Measurements from ENCODE around the gene PRR5.
"Not testable (repeated sequence)": the region's sequence is repeated elsewhere in the genome, so short reads cannot be mapped to it uniquely, and the experiment has no call there.

The PRR5 gene

DNA sequence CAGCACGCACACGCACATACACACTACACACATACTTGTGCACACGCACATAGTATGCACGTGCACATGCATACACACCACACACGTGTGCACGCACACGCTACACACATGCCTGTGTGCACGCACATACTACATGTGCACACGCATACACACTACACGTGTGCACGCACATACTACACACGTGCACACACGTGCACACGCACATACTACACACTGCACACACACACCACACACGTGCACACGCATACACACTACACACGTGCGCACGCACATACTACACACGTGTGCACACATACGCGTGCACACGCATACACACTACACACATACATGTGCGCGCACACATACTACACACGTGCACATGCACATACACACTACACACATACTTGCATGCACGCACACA is 30.7 kb downstream of the PRR5 start:
- Histone ChIP-seq H3K27ac (ENCODE audit: low read depth, low read length) (no peak overlapping the region), H3K4me1 (ENCODE audit: insufficient read depth, low read length) (peaks cover 15% of the 10 kb centered on the region), H3K36me3 (ENCODE audit: insufficient read depth, low read length) (no peaks in the 10 kb centered on the region), H3K9ac (ENCODE audit: low read length) (no peak overlapping the region), H3K9me3 (ENCODE audit: low read length) (no peaks in the 10 kb centered on the region), H3K27me3 (ENCODE audit: control insufficient read depth in 1 of 2, insufficient read depth in 2 of 2, low read length in 2 of 2) (peaks cover 0 to 10% of the 10 kb centered on the region in 2 donors), H3K4me3 (ENCODE audit: low read depth in 1 of 2, low read length in 2 of 2) (no peak overlapping the region)

- H3K27ac ChIP-seq (ENCODE audit: low read depth, low read length): no peak overlapping the region
- H3K4me3 ChIP-seq (ENCODE audit: low read depth in 1 of 2, low read length in 2 of 2): no peak overlapping the region
- peaks cover 0 to 9% of the 10 kb centered on the region in 2 donors for H3K27me3 ChIP-seq (ENCODE audit: control insufficient read depth in 1 of 2, insufficient read depth in 2 of 2, low read length in 2 of 2)
- H3K9me3 ChIP-seq (ENCODE audit: low read length): no peaks in the 10 kb centered on the region
- H3K36me3 ChIP-seq (ENCODE audit: insufficient read depth, low read length): no peaks in the 10 kb centered on the region
- no peak overlapping the region for H3K9ac ChIP-seq (ENCODE audit: low read length)
- peaks cover 14% of the 10 kb centered on the region for H3K4me1 ChIP-seq (ENCODE audit: insufficient read depth, low read length)
These were observed 31.6 kb downstream of the PRR5 start for GRCh38 chr22:44733426-44734106.

DNA sequence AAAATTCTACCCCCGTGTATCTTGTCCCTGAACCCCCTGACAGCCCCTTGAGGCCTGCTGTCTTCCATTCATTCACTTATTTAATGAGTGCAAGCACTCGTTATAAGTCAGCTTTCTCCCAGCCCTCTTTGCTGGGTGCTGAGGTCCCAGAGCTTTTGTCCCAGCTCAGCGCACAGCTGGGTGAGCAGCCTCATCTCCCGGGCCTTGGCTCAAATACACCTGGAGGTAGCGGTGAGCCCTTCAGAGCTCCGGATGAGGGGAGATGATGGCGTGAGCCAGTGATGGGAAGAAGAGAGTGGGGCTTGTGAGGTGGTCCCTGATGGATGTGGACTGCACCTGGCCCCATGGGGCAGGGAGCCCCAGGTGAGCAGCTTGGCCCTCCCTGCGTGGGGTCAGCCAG is 32.3 kb downstream of the PRR5 start:
- H3K36me3 ChIP-seq (ENCODE audit: insufficient read depth, low read length): no peaks in the 10 kb centered on the region
- peaks cover 8% of the 10 kb centered on the region for H3K4me1 ChIP-seq (ENCODE audit: insufficient read depth, low read length)
- H3K27ac ChIP-seq (ENCODE audit: low read depth, low read length): no peak overlapping the region
- no peaks in the 10 kb centered on the region for H3K9me3 ChIP-seq (ENCODE audit: low read length)
- H3K4me3 ChIP-seq (ENCODE audit: low read depth in 1 of 2, low read length in 2 of 2): no peak overlapping the region
- H3K9ac ChIP-seq (ENCODE audit: low read length): no peak overlapping the region
- peaks cover 0 to 9% of the 10 kb centered on the region in 2 donors for H3K27me3 ChIP-seq (ENCODE audit: control insufficient read depth in 1 of 2, insufficient read depth in 2 of 2, low read length in 2 of 2)

DNA sequence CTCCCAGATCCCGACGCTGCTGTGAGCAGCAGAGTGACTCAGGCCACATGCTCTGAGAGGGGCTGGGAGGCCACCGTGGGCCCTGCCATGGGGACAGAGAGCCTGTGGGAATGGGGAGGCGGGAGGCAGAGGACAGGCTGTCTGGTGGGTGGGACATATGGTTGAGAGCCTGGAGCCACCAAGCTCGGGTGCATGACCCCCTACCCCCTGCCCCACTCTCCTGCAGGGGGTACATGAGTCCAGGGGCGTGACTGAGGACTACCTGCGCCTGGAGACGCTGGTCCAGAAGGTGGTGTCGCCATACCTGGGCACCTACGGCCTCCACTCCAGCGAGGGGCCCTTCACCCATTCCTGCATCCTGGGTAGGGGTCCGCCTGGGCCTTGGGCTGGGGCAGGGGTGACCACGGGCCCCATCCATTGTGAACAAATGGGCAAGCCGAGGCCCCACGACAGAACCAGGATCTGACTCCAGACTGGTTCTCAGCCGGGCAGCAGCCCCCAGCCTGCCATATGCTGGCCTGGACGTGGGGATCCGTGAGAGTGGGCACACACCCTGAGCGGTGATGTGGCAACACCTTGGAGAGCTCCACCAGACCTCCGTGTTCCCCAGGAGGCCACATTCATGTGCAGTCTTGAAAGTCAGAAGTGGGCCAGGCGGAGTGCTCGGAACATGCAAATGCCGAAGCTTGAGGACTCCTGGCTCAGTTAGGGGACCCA is 33.0 kb downstream of the PRR5 start:
- no peak overlapping the region for H3K9ac ChIP-seq (ENCODE audit: low read length)
- H3K27ac ChIP-seq (ENCODE audit: low read depth, low read length): no peak overlapping the region
- H3K4me1 ChIP-seq (ENCODE audit: insufficient read depth, low read length): peaks cover 6% of the 10 kb centered on the region
- no peak overlapping the region for H3K4me3 ChIP-seq (ENCODE audit: low read depth in 1 of 2, low read length in 2 of 2)
- H3K27me3 ChIP-seq (ENCODE audit: control insufficient read depth in 1 of 2, insufficient read depth in 2 of 2, low read length in 2 of 2): peaks cover 0 to 9% of the 10 kb centered on the region in 2 donors
- no peaks in the 10 kb centered on the region for H3K9me3 ChIP-seq (ENCODE audit: low read length)
- H3K36me3 ChIP-seq (ENCODE audit: insufficient read depth, low read length): no peaks in the 10 kb centered on the region

- Histone ChIP-seq H3K27me3 (ENCODE audit: control insufficient read depth in 1 of 2, insufficient read depth in 2 of 2, low read length in 2 of 2) (peaks cover 0 to 9% of the 10 kb centered on the region in 2 donors), H3K4me1 (ENCODE audit: insufficient read depth, low read length) (no peaks in the 10 kb centered on the region), H3K36me3 (ENCODE audit: insufficient read depth, low read length) (no peaks in the 10 kb centered on the region), H3K9me3 (ENCODE audit: low read length) (no peaks in the 10 kb centered on the region), H3K27ac (ENCODE audit: low read depth, low read length) (no peak overlapping the region), H3K9ac (ENCODE audit: low read length) (no peak overlapping the region), H3K4me3 (ENCODE audit: low read depth in 1 of 2, low read length in 2 of 2) (no peak overlapping the region)
These were observed 33.8 kb downstream of the PRR5 start for GRCh38 chr22:44735518-44736428.

- H3K9ac ChIP-seq (ENCODE audit: low read length): no peak overlapping the region
- peaks cover 0 to 9% of the 10 kb centered on the region in 2 donors for H3K27me3 ChIP-seq (ENCODE audit: control insufficient read depth in 1 of 2, insufficient read depth in 2 of 2, low read length in 2 of 2)
These were observed 34.8 kb downstream of the PRR5 start for GRCh38 chr22:44736581-44737405.

GRCh38 chr22:44737406-44738346 is 35.7 kb downstream of the PRR5 start:
- Histone ChIP-seq H3K4me1 (ENCODE audit: insufficient read depth, low read length) (no peaks in the 10 kb centered on the region), H3K36me3 (ENCODE audit: insufficient read depth, low read length) (no peaks in the 10 kb centered on the region), H3K27me3 (ENCODE audit: control insufficient read depth in 1 of 2, insufficient read depth in 2 of 2, low read length in 2 of 2) (peaks cover 0 to 9% of the 10 kb centered on the region in 2 donors), H3K27ac (ENCODE audit: low read depth, low read length) (no peak overlapping the region), H3K9ac (ENCODE audit: low read length) (no peak overlapping the region), H3K9me3 (ENCODE audit: low read length) (no peaks in the 10 kb centered on the region), H3K4me3 (ENCODE audit: low read depth in 1 of 2, low read length in 2 of 2) (no peak overlapping the region)

More at GRCh38 chr22:44736581-44737405, 34.8 kb downstream of the PRR5 start:
- Histone ChIP-seq H3K4me1 (ENCODE audit: insufficient read depth, low read length) (no peaks in the 10 kb centered on the region), H3K36me3 (ENCODE audit: insufficient read depth, low read length) (no peaks in the 10 kb centered on the region), H3K9me3 (ENCODE audit: low read length) (no peaks in the 10 kb centered on the region), H3K4me3 (ENCODE audit: low read depth in 1 of 2, low read length in 2 of 2) (no peak overlapping the region), H3K27ac (ENCODE audit: low read depth, low read length) (no peak overlapping the region)

GRCh38 chr22:44738347-44738715 is 36.3 kb downstream of the PRR5 start:
- Histone ChIP-seq H3K4me1 (ENCODE audit: insufficient read depth, low read length) (no peaks in the 10 kb centered on the region), H3K36me3 (ENCODE audit: insufficient read depth, low read length) (no peaks in the 10 kb centered on the region), H3K4me3 (ENCODE audit: low read depth in 1 of 2, low read length in 2 of 2) (no peak overlapping the region), H3K27me3 (ENCODE audit: control insufficient read depth in 1 of 2, insufficient read depth in 2 of 2, low read length in 2 of 2) (peaks cover 0 to 9% of the 10 kb centered on the region in 2 donors), H3K9me3 (ENCODE audit: low read length) (no peaks in the 10 kb centered on the region), H3K27ac (ENCODE audit: low read depth, low read length) (no peak overlapping the region), H3K9ac (ENCODE audit: low read length) (no peak overlapping the region)

GRCh38 chr22:44739024-44739423 is 37.0 kb downstream of the PRR5 start:
- H3K27me3 ChIP-seq (ENCODE audit: control insufficient read depth in 1 of 2, insufficient read depth in 2 of 2, low read length in 2 of 2): peaks cover 0 to 9% of the 10 kb centered on the region in 2 donors
- no peak overlapping the region for H3K4me3 ChIP-seq (ENCODE audit: low read depth in 1 of 2, low read length in 2 of 2)
- no peaks in the 10 kb centered on the region for H3K4me1 ChIP-seq (ENCODE audit: insufficient read depth, low read length)
- H3K9ac ChIP-seq (ENCODE audit: low read length): no peak overlapping the region
- H3K27ac ChIP-seq (ENCODE audit: low read depth, low read length): no peak overlapping the region
- H3K36me3 ChIP-seq (ENCODE audit: insufficient read depth, low read length): no peaks in the 10 kb centered on the region
- no peaks in the 10 kb centered on the region for H3K9me3 ChIP-seq (ENCODE audit: low read length)

- H3K4me3 ChIP-seq (ENCODE audit: low read depth in 1 of 2, low read length in 2 of 2); H3K9ac ChIP-seq (ENCODE audit: low read length); H3K9me3 ChIP-seq (ENCODE audit: low read length); H3K36me3 ChIP-seq (ENCODE audit: insufficient read depth, low read length); H3K4me1 ChIP-seq (ENCODE audit: insufficient read depth, low read length); H3K27me3 ChIP-seq (ENCODE audit: control insufficient read depth in 1 of 2, insufficient read depth in 2 of 2, low read length in 2 of 2); H3K27ac ChIP-seq (ENCODE audit: low read depth, low read length): not testable (repeated sequence)
These were observed 37.7 kb downstream of the PRR5 start for GRCh38 chr22:44739666-44740065.

All from muscle layer of colon (tissue), 2 donors.